Measurements from ENCODE around the gene HRAS. TPM values are rescaled to one million over a fixed set of nuclear protein-coding genes. Genes with fewer than 3 reads are reported as not detected.

The HRAS gene
- total and polyA plus RNA-seq, 2 of the 13 experiments (the other 11 are each of a cell fraction or from before 2014, with no cell fraction given), result 32.9 to 50.0 TPM

- H3K4me2 ChIP-seq (ENCODE audit: low read depth, low read length), result no peak overlapping the region
- H3K9me3 ChIP-seq (ENCODE audit: low read length), result no peaks in the 10 kb centered on the region
- ChIA-PET CTCF (ENCODE audit: low intra/inter-chr PET ratio, low total read pairs) (no interaction called here), POLR2A (no interaction called here)
- DNase-seq (ENCODE audit: low spot score) (no peak), FAIRE-seq (no peak), ATAC-seq (no peak)
- in situ Hi-C loops (cut with HindIII; ENCODE audit: extremely low pct_ligation_motif_present, low pct_unique_long_range_greater_than_20kb), result no loop called here
- intact Hi-C loops (cut with micrococcal nuclease; ENCODE audit: unreplicated experiment), result no loop called here
- no TSS peak for BruUV-seq (replicated peaks)
- no peaks in the 10 kb centered on the region for H3K79me2 ChIP-seq (ENCODE audit: insufficient read depth, low read length)
- H3K36me3 ChIP-seq (replicated peaks in 1 of 2; ENCODE audit: control insufficient read depth in 1 of 2, insufficient read depth in 2 of 2, low read length in 2 of 2), result peaks cover 38 to 51% of the 10 kb centered on the region in 2 experiments
- H3K27me3 ChIP-seq (ENCODE audit: control insufficient read depth in 1 of 2, insufficient read depth in 2 of 2, low read length in 2 of 2), result no peaks in the 10 kb centered on the region
- 95% methylated on average over 10 of the region's 10 CpGs for WGBS (ENCODE audit: low lambda C conversion rate)
- H4K20me1 ChIP-seq (ENCODE audit: insufficient read depth, low read length), result no peaks in the 10 kb centered on the region
- H2AFZ ChIP-seq (ENCODE audit: low read length), result no peak overlapping the region
- TF ChIP-seq JUN (CRISPR knock-in tag; IDR thresholded peaks at IDR 0.05), result no peak
- TF ChIP-seq TAF15 (IDR thresholded peaks at IDR 0.05; ENCODE audit: low read depth, low read length, poor library complexity, severe bottlenecking), result no peak
- TF ChIP-seq FOXK2 (IDR thresholded peaks at IDR 0.05), result no peak
- TF ChIP-seq ZNF446 (CRISPR knock-in tag; IDR thresholded peaks at IDR 0.05), result no peak
- TF ChIP-seq ZNF354B (CRISPR knock-in tag; IDR thresholded peaks at IDR 0.05), result no peak
- TF ChIP-seq PREB (CRISPR knock-in tag; IDR thresholded peaks at IDR 0.05), result no peak
- no peak for TF ChIP-seq MXD1 (CRISPR knock-in tag; IDR thresholded peaks at IDR 0.05)
- no peak for TF ChIP-seq GPBP1L1 (CRISPR knock-in tag; IDR thresholded peaks at IDR 0.05)
- TF ChIP-seq ZNF615 (CRISPR knock-in tag; IDR thresholded peaks at IDR 0.05; ENCODE audit: borderline replicate concordance), result no peak
- TF ChIP-seq NFYB (CRISPR knock-in tag; IDR thresholded peaks at IDR 0.05), result no peak
- TF ChIP-seq ZNF350 (CRISPR knock-in tag; IDR thresholded peaks at IDR 0.05; ENCODE audit: borderline replicate concordance, low read depth), result no peak
- no peak overlapping the region for H3K9ac ChIP-seq (ENCODE audit: insufficient read depth, low read depth, low read length)
- no peak overlapping the region for H3K27ac ChIP-seq (ENCODE audit: extremely low read length, insufficient read depth, low read length)
- no peaks in the 10 kb centered on the region for H3K4me1 ChIP-seq (ENCODE audit: insufficient read depth, low read length)
- no peak overlapping the region for H3K4me3 ChIP-seq (replicated peaks in 1 of 3; ENCODE audit: insufficient read depth in 1 of 3, low read depth in 2 of 3, low read length in 3 of 3)
Observed at GRCh38 chr11:495537-495931, 39.8 kb downstream of the HRAS start.
